GM12891 (cell line): Measurements from ENCODE around the gene LMO1.

ENCODE experiments used
- POLR2A ChIP-seq: IDR thresholded peaks from 2 replicates; pipeline ENCODE4 v1.6.1; 2011; ENCODE audit warnings: low read depth, low read length, control low read depth
- POLR2AphosphoS5 ChIP-seq: IDR thresholded peaks from 2 replicates; pipeline ENCODE4 v1.6.1; 2011; ENCODE audit warnings: low read depth, low read length, control low read depth
- SPI1 ChIP-seq: IDR thresholded peaks from 2 replicates; pipeline ENCODE4 v1.6.1; 2011; ENCODE audit warnings: low read depth, low read length, control low read depth
- TAF1 ChIP-seq: IDR thresholded peaks from 2 replicates; pipeline ENCODE4 v1.6.1; 2011; ENCODE audit warnings: low read depth, low read length, control low read depth

GRCh38 chr11:8229299-8230177 lies 34.1 kb downstream of the LMO1 start:
- TF ChIP-seq POLR2AphosphoS5 = no peak
- no peak for TF ChIP-seq POLR2A
- no peak for TF ChIP-seq SPI1
- TF ChIP-seq TAF1 = no peak
